Measurements from ENCODE around the gene SORBS1. TPM values are rescaled to one million over a fixed set of nuclear protein-coding genes. Genes with fewer than 3 reads are reported as not detected.
"Not testable (repeated sequence)": the region's sequence is repeated elsewhere in the genome, so short reads cannot be mapped to it uniquely, and the experiment has no call there.

The SORBS1 gene
- total and polyA plus RNA-seq, 2 experiments from 2014 or later: 0.65 to 1.2 TPM

DNA sequence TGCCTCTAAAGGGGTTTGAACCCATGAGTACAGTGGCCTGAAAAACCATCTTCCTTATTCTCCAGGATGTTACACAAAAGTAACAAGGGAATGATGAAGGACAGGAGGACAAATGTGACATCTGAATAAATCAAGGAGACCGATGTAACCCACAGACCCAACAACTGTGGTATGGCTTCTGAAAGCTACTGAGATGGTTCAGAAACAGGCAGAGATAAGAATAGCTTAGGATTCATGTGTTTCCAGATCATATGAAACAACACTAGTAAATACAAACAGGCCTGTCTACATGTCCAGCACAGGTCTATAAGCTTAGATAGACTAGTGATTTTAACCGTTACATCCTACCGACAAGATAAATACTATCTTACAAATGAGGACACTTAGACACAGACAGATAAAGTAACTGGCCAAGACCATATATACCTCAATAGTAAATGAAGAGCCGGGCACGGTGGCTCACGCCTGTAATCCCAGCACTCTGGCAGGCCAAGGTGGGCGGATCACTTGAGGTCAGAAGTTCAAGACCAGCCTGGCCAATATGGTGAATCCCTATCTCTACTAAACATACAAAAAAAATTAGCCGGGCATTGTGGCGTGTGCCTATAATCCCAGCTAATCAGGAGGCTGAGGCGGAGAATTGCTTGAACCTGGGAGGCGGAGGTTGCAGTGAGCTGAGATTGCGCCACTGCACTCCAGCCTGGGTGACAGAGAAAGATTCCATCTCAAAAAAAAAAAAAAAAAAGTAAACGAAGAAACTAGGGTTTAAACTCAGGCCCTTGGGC, 88.7 kb downstream of the SORBS1 start:
- H3K4me2 ChIP-seq (ENCODE audit: unreplicated experiment): no peak overlapping the region
- in situ Hi-C loops (cut with MboI): no loop called here
- no peaks in the 10 kb centered on the region for H3K9me2 ChIP-seq (ENCODE audit: insufficient read depth)
- no peak overlapping the region for H3K4me3 ChIP-seq
- H3K9me3 ChIP-seq (ENCODE audit: low read depth): no peaks in the 10 kb centered on the region
- WGBS, 2 experiments (ENCODE audit: low coverage in 1 of 2, low lambda C conversion rate in 2 of 2, missing lambda C conversion rate in 2 of 2): 90% methylated on average over 13 of the region's 13 CpGs
- no peak overlapping the region for H2AFZ ChIP-seq
- no peaks in the 10 kb centered on the region for H4K20me1 ChIP-seq (ENCODE audit: insufficient read depth)
- H3K36me3 ChIP-seq (ENCODE audit: low read depth): no peaks in the 10 kb centered on the region
- no peak overlapping the region for H3K27ac ChIP-seq
- DNase-seq: no peak
- no peaks in the 10 kb centered on the region; the same call in 1 of the 2 replicates for H3K27me3 ChIP-seq (replicated peaks; ENCODE audit: insufficient read depth)
- peaks cover 14% of the 10 kb centered on the region for H3K4me1 ChIP-seq (ENCODE audit: insufficient read depth)
- H3F3A ChIP-seq (ENCODE audit: insufficient read depth): peaks cover 14% of the 10 kb centered on the region; the same call in 1 of the 2 replicates
- H3K9ac ChIP-seq: no peak overlapping the region
- TF ChIP-seq EZH2 (IDR thresholded peaks at IDR 0.05; ENCODE audit: insufficient read depth, poor library complexity, severe bottlenecking) (no peak), EZH2phosphoT487 (IDR thresholded peaks at IDR 0.05; ENCODE audit: insufficient read depth, low read depth) (no peak)
- H3K79me2 ChIP-seq (ENCODE audit: insufficient read depth): no peaks in the 10 kb centered on the region

DNA sequence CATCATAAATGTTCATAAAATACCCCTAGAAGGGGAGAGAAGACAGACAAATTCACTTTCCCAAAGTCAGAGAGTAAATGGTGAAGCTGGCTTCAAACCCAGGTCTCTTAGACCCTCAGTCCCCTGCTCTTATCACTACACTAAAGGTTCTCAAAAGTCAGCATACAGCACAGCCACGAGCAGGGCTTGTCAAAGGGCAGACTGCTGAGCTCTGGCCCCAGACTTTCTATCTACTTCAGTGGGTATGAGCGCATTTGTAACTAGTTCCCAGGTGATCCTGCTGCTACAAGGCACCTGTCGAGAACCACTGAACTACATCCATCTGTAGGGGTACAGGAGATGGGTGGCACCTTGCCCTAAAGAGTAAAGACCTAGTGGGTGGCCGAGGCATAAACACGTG, 91.5 kb downstream of the SORBS1 start:
- no peaks in the 10 kb centered on the region for H3K9me3 ChIP-seq (ENCODE audit: low read depth)
- 70 to 71% methylated on average over 5 of the region's 5 CpGs for WGBS, 2 experiments (ENCODE audit: low coverage in 1 of 2, low lambda C conversion rate in 2 of 2, missing lambda C conversion rate in 2 of 2)
- H3K9ac ChIP-seq: no peak overlapping the region
- H3K4me3 ChIP-seq: no peak overlapping the region
- H4K20me1 ChIP-seq (ENCODE audit: insufficient read depth): no peaks in the 10 kb centered on the region
- peaks cover 17% of the 10 kb centered on the region; the same call in 1 of the 2 replicates for H3F3A ChIP-seq (ENCODE audit: insufficient read depth)
- DNase-seq: no peak
- H3K4me1 ChIP-seq (ENCODE audit: insufficient read depth): peaks cover 12% of the 10 kb centered on the region
- H3K4me2 ChIP-seq (ENCODE audit: unreplicated experiment): no peak overlapping the region
- no peak overlapping the region for H2AFZ ChIP-seq
- in situ Hi-C loops (cut with MboI): no loop called here
- no peaks in the 10 kb centered on the region; the same call in 1 of the 2 replicates for H3K27me3 ChIP-seq (replicated peaks; ENCODE audit: insufficient read depth)
- no peak overlapping the region for H3K27ac ChIP-seq
- TF ChIP-seq EZH2phosphoT487 (IDR thresholded peaks at IDR 0.05; ENCODE audit: insufficient read depth, low read depth) (no peak), EZH2 (IDR thresholded peaks at IDR 0.05; ENCODE audit: insufficient read depth, poor library complexity, severe bottlenecking) (no peak)
- H3K36me3 ChIP-seq (ENCODE audit: low read depth): no peaks in the 10 kb centered on the region
- H3K79me2 ChIP-seq (ENCODE audit: insufficient read depth): no peaks in the 10 kb centered on the region
- H3K9me2 ChIP-seq (ENCODE audit: insufficient read depth): no peaks in the 10 kb centered on the region

DNA sequence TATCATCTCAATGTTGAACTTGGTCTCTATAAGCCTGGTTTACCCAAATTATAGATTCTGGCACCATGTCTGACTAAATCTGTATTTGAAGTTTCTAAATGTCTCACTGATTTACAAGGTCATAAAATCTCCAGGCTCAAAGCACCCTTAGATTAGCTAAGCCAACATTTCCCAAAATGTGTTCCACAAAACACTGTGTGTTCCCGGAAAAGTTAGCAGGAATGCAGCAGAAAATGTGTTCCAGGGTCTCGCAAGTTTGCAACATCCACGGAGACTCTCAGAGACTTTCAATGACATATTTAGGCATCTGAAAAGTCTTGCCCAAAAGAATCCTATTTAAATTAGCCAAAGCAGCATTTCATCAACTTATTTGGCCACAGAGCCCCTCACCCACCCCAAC, 91.9 kb downstream of the SORBS1 start:
- 17 to 35% methylated on average over 3 of the region's 3 CpGs for WGBS, 2 experiments (ENCODE audit: low coverage in 1 of 2, low lambda C conversion rate in 2 of 2, missing lambda C conversion rate in 2 of 2)
- no peak overlapping the region for H3K27ac ChIP-seq
- no peaks in the 10 kb centered on the region for H3K9me2 ChIP-seq (ENCODE audit: insufficient read depth)
- peaks cover 7% of the 10 kb centered on the region for H3K4me1 ChIP-seq (ENCODE audit: insufficient read depth)
- H3F3A ChIP-seq (ENCODE audit: insufficient read depth): peaks cover 13% of the 10 kb centered on the region; the same call in 1 of the 2 replicates
- in situ Hi-C loops (cut with MboI): no loop called here
- no peaks in the 10 kb centered on the region for H3K79me2 ChIP-seq (ENCODE audit: insufficient read depth)
- H3K27me3 ChIP-seq (replicated peaks; ENCODE audit: insufficient read depth): no peaks in the 10 kb centered on the region; the same call in 1 of the 2 replicates
- H3K9ac ChIP-seq: no peak overlapping the region
- no peak for TF ChIP-seq EZH2 (IDR thresholded peaks at IDR 0.05; ENCODE audit: insufficient read depth, poor library complexity, severe bottlenecking)
- no peak for TF ChIP-seq EZH2phosphoT487 (IDR thresholded peaks at IDR 0.05; ENCODE audit: insufficient read depth, low read depth)
- no peaks in the 10 kb centered on the region for H4K20me1 ChIP-seq (ENCODE audit: insufficient read depth)
- H3K4me2 ChIP-seq (ENCODE audit: unreplicated experiment): no peak overlapping the region
- H3K36me3 ChIP-seq (ENCODE audit: low read depth): no peaks in the 10 kb centered on the region
- no peaks in the 10 kb centered on the region for H3K9me3 ChIP-seq (ENCODE audit: low read depth)
- no peak overlapping the region for H3K4me3 ChIP-seq
- no peak overlapping the region for H2AFZ ChIP-seq
- DNase-seq: no peak

DNA sequence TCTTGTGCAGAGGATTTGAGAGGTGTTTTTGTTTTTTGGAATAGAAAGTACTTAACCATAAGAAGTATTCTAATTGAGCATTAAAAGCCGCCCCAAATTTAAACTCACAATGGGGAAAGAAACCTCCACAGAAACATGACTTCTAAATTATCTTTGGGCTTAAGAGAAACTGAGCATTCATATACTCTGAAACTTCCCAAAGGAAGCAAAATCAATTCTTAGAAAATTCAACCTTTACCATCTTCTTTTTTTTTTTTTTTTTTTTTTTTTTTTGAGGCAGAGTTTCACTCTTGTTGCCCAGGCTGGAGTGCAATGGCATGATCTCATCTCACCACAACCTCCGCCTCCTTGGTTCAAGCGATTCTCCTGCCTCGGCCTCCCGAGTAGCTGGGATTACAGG, 93.5 kb downstream of the SORBS1 start:
- H3K36me3 ChIP-seq (ENCODE audit: low read depth); H3K27ac ChIP-seq; H3K4me3 ChIP-seq; H3K27me3 ChIP-seq (replicated peaks; ENCODE audit: insufficient read depth); H3K9me3 ChIP-seq (ENCODE audit: low read depth); H3F3A ChIP-seq (ENCODE audit: insufficient read depth); in situ Hi-C loops (cut with MboI); DNase-seq; H3K9ac ChIP-seq; H4K20me1 ChIP-seq (ENCODE audit: insufficient read depth); H3K4me1 ChIP-seq (ENCODE audit: insufficient read depth); H3K9me2 ChIP-seq (ENCODE audit: insufficient read depth); H3K79me2 ChIP-seq (ENCODE audit: insufficient read depth): not testable (repeated sequence)
- WGBS, 2 experiments (ENCODE audit: low coverage in 1 of 2, low lambda C conversion rate in 2 of 2, missing lambda C conversion rate in 2 of 2): 64 to 72% methylated on average over 5 of the region's 5 CpGs
- H3K4me2 ChIP-seq (ENCODE audit: unreplicated experiment): peak overlapping the region; percentile 18
- peak overlapping the region; percentile 64 for H2AFZ ChIP-seq

Measured in GM23248 (cell line).